Erythroblast (primary cell): ENCODE results near the gene CPSF3.

ENCODE experiments used
- GATA1 ChIP-seq: IDR thresholded peaks from 2 replicates; pipeline ENCODE4 v1.6.1; 2011; ENCODE audit warnings: low read depth, mild to moderate bottlenecking, control low read depth, low read length, moderate library complexity
- POLR2A ChIP-seq: IDR thresholded peaks from 2 replicates; pipeline ENCODE4 v1.6.1; 2011; ENCODE audit warnings: mild to moderate bottlenecking, low read length

DNA sequence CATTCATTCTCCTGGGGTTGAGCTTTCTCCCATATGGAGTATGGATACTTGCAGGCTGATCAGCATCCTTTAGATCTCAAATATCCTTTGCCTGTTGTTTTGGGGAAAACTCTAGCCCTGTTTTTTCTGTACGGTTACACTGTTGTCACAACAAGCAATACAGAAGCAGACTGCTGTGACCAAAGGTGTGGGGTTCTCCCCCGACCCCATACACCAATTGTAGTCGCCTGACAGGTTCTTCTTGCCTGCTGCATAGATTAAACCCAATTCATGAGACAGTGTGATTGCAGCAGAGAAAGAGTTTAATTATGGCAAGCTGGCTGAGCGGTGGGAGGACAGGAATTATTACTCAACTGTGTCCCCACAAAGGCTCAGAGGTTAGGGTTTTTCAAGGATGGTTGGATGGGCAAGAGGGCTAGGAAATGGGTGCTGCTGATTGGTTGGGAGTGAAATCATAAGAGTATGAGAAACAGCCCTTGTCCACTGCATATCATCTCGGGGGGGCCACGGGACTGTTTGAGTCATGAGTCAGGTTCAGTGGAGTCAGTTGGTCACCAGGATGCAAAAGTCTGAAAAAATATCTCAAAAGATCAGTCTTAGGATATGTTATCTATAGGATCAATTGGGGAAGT, 40.7 kb upstream of the CPSF3 start:
- TF ChIP-seq POLR2A (no peak), GATA1 (no peak)
